Measurements from ENCODE around the gene VTN.

VTN gene

GRCh38 chr17:28407130-28407973 is 37.2 kb upstream of the VTN start:
- DNase-seq (ENCODE audit: low read depth), result no peak

GRCh38 chr17:28406473-28406814 is 36.3 kb upstream of the VTN start:
- TF ChIP-seq CTCF (IDR thresholded peaks at IDR 0.05; ENCODE audit: control insufficient read depth, extremely low read depth, insufficient read depth), result no peak
- DNase-seq (ENCODE audit: low read depth), result no peak
- peak overlapping the region; percentile 83 for H3K4me3 ChIP-seq (ENCODE audit: low read depth, low read length)

More at GRCh38 chr17:28407130-28407973, 37.2 kb upstream of the VTN start:
- H3K4me3 ChIP-seq (ENCODE audit: low read depth, low read length), result no peak overlapping the region
- TF ChIP-seq CTCF (IDR thresholded peaks at IDR 0.05; ENCODE audit: control insufficient read depth, extremely low read depth, insufficient read depth), result no peak

GRCh38 chr17:28405632-28406472 is 35.7 kb upstream of the VTN start, which contains the start of gene SLC46A1:
SLC46A1 (minus strand) TSS chr17:28406212; CDS start chr17:28406114, 98 bp downstream.
- no peak for TF ChIP-seq CTCF (IDR thresholded peaks at IDR 0.05; ENCODE audit: control insufficient read depth, extremely low read depth, insufficient read depth)
- DNase-seq (ENCODE audit: low read depth), result no peak
- H3K4me3 ChIP-seq (ENCODE audit: low read depth, low read length), result peak within 1 kb of the TSS; percentile 83

GRCh38 chr17:28404812-28405570 is 34.9 kb upstream of the VTN start:
- peak overlapping the region; percentile 83 for H3K4me3 ChIP-seq (ENCODE audit: low read depth, low read length)

GRCh38 chr17:28404461-28404811 is 34.3 kb upstream of the VTN start:
- no peak for TF ChIP-seq CTCF (IDR thresholded peaks at IDR 0.05; ENCODE audit: control insufficient read depth, extremely low read depth, insufficient read depth)
- DNase-seq (ENCODE audit: low read depth), result no peak
- no peak overlapping the region for H3K4me3 ChIP-seq (ENCODE audit: low read depth, low read length)

More at GRCh38 chr17:28404812-28405570, 34.9 kb upstream of the VTN start:
- DNase-seq (ENCODE audit: low read depth), result no peak
- no peak for TF ChIP-seq CTCF (IDR thresholded peaks at IDR 0.05; ENCODE audit: control insufficient read depth, extremely low read depth, insufficient read depth)

GRCh38 chr17:28404007-28404406 is 33.9 kb upstream of the VTN start:
- H3K4me3 ChIP-seq (ENCODE audit: low read depth, low read length), result no peak overlapping the region
- no peak for TF ChIP-seq CTCF (IDR thresholded peaks at IDR 0.05; ENCODE audit: control insufficient read depth, extremely low read depth, insufficient read depth)

More at GRCh38 chr17:28404007-28404406, 33.9 kb upstream of the VTN start:
- DNase-seq (ENCODE audit: low read depth), result no peak
